ENCODE data around the gene IZUMO1. TPM values are rescaled to one million over a fixed set of nuclear protein-coding genes. Genes with fewer than 3 reads are reported as not detected.

Gene IZUMO1
- total RNA-seq, 1 donor from 2014 or later: 0.19 TPM

DNA sequence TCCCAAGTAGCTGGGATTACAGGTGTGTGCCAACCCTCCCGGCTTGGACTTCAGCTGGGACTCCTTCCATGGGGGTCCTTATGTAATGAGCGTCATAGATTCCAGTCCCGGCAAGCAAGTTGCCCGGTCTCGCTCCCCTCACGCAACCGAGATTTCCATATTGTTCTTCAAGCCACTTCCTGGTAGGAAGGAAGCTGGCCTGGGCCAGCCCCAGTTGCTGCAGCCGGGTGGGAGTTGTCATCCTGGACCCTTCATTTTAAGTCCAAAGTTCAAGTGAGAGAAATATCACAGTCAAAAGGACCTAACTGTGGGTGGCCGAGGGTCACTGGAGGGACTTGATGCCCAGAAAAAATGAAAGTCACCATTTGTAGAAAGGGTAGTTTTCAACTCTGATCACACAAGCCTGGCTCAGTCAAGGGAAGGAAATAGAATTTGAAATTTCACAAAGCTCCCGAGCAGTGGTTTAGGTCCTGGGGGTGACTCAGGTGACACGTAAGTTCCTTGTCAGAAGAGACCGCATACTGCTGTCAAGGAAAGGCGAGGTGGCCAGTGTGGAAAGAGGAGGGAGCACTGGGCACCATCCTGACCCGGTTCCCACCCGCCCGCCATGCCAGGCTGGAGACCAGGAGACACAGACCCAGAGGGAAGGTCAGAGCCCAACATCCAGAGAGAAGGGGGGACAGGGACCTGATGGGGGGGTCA is 13.9 kb upstream of the IZUMO1 start:
- Mint-ChIP-seq H3K36me3 (no peaks in the 10 kb centered on the region), H3K27ac (no peak overlapping the region), H3K9me3 (no peaks in the 10 kb centered on the region), H3K4me1 (no peaks in the 10 kb centered on the region), H3K27me3 (ENCODE audit: insufficient read depth, low read depth) (peaks cover 9% of the 10 kb centered on the region), H3K4me3 (no peak overlapping the region)
- H2AFZ ChIP-seq (replicated peaks): no peak overlapping the region
- H3F3A ChIP-seq (ENCODE audit: low read depth): no peaks in the 10 kb centered on the region
- H3K27me3 ChIP-seq: peaks cover 4% of the 10 kb centered on the region
- DNase-seq (ENCODE audit: low spot score): no peak
- no peak overlapping the region for H3K4me3 ChIP-seq
- no peak overlapping the region for H3K9ac ChIP-seq
- H3K4me1 ChIP-seq: no peaks in the 10 kb centered on the region
- H3K36me3 ChIP-seq: no peaks in the 10 kb centered on the region
- no peak for TF ChIP-seq EZH2 (IDR thresholded peaks at IDR 0.05)
- TF ChIP-seq, protein P1, sequence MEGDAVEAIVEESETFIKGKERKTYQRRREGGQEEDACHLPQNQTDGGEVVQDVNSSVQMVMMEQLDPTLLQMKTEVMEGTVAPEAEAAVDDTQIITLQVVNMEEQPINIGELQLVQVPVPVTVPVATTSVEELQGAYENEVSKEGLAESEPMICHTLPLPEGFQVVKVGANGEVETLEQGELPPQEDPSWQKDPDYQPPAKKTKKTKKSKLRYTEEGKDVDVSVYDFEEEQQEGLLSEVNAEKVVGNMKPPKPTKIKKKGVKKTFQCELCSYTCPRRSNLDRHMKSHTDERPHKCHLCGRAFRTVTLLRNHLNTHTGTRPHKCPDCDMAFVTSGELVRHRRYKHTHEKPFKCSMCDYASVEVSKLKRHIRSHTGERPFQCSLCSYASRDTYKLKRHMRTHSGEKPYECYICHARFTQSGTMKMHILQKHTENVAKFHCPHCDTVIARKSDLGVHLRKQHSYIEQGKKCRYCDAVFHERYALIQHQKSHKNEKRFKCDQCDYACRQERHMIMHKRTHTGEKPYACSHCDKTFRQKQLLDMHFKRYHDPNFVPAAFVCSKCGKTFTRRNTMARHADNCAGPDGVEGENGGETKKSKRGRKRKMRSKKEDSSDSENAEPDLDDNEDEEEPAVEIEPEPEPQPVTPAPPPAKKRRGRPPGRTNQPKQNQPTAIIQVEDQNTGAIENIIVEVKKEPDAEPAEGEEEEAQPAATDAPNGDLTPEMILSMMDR (IDR thresholded peaks at IDR 0.05): no peak
- no peak for TF ChIP-seq EZH2phosphoT487 (IDR thresholded peaks at IDR 0.05)
- no peaks in the 10 kb centered on the region for H4K20me1 ChIP-seq (ENCODE audit: low read depth)
- H3K27ac ChIP-seq: no peak overlapping the region
- H3K9me3 ChIP-seq (ENCODE audit: low read depth): no peaks in the 10 kb centered on the region
- no peak overlapping the region for H3K4me2 ChIP-seq
- no peaks in the 10 kb centered on the region for H3K79me2 ChIP-seq (ENCODE audit: low read depth)

DNA sequence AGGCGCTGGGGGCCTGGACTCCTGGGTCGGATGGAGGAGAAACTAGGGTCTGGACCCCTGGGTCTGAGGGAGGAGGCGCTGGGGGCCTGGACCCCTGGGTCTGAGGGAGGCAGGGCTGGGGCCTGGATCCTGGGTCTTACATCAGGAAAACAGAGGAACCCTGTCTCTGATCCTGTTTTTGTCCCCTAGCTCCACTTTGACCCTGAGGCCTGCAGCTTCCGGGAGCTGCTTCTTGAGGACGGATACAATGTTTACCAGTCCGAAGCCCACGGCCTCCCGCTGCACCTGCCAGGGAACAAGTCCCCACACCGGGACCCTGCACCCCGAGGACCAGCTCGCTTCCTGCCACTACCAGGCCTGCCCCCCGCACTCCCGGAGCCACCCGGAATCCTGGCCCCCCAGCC is 11.0 kb upstream of the IZUMO1 start:
- H3K9me3 ChIP-seq (ENCODE audit: low read depth): no peaks in the 10 kb centered on the region
- H3K4me3 ChIP-seq: no peak overlapping the region
- DNase-seq (ENCODE audit: low spot score): no peak
- H3K4me3 Mint-ChIP-seq: no peak overlapping the region
- H3K27ac Mint-ChIP-seq: no peak overlapping the region
- peaks cover 4% of the 10 kb centered on the region for H3K36me3 Mint-ChIP-seq
- no peaks in the 10 kb centered on the region for H3K79me2 ChIP-seq (ENCODE audit: low read depth)
- H3K27ac ChIP-seq: no peak overlapping the region
- H3K4me1 ChIP-seq: no peaks in the 10 kb centered on the region
- peaks cover 13% of the 10 kb centered on the region for H3F3A ChIP-seq (ENCODE audit: low read depth)
- H3K9ac ChIP-seq: no peak overlapping the region
- TF ChIP-seq EZH2 (IDR thresholded peaks at IDR 0.05) (no peak), EZH2phosphoT487 (IDR thresholded peaks at IDR 0.05) (no peak)
- TF ChIP-seq, protein P1 (IDR thresholded peaks at IDR 0.05): no peak
- no peak overlapping the region for H2AFZ ChIP-seq (replicated peaks)
- peaks cover 13% of the 10 kb centered on the region for H3K4me1 Mint-ChIP-seq
- peaks cover 23% of the 10 kb centered on the region for H3K27me3 Mint-ChIP-seq (ENCODE audit: insufficient read depth, low read depth)
- peaks cover 15% of the 10 kb centered on the region for H3K27me3 ChIP-seq
- no peaks in the 10 kb centered on the region for H4K20me1 ChIP-seq (ENCODE audit: low read depth)
- no peaks in the 10 kb centered on the region for H3K36me3 ChIP-seq
- no peak overlapping the region for H3K4me2 ChIP-seq
- H3K9me3 Mint-ChIP-seq: peaks cover 1% of the 10 kb centered on the region

DNA sequence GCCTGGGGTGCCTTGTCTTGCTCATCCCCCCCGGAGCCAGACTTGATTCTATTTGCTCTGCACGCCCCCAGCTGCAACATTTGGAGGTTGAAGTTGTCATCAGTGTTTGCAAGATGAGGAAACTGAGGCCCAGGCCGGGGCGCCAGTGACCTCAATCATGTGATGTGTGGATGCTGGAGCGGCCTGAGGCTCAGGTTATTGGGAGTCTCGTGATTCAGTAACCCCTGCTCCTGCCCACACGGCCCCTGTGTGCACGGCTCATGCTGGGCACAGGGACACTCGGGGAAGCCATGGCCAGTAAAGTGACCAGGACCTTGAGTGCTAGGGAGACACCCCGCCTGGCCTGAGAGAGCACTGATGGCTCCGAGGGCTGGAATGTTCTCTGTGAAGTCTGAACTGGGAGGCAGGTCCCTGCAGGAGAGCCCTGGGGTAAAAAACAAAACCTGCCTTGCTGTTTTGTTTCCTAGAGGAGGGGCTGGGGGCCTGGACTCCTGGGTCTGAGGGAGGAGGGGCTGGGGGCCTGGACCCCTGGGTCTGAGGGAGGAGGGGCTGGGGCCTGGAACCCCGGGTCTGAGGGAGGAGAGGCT is 10.5 kb upstream of the IZUMO1 start:
- peaks cover 2% of the 10 kb centered on the region for H3K79me2 ChIP-seq (ENCODE audit: low read depth)
- peaks cover 15% of the 10 kb centered on the region for H3K27me3 ChIP-seq
- Mint-ChIP-seq H3K27ac (no peak overlapping the region), H3K36me3 (peaks cover 4% of the 10 kb centered on the region), H3K27me3 (ENCODE audit: insufficient read depth, low read depth) (peaks cover 24% of the 10 kb centered on the region), H3K4me1 (peaks cover 14% of the 10 kb centered on the region), H3K9me3 (peaks cover 1% of the 10 kb centered on the region), H3K4me3 (no peak overlapping the region)
- no peak overlapping the region for H3K4me2 ChIP-seq
- no peak overlapping the region for H3K4me3 ChIP-seq
- no peak overlapping the region for H2AFZ ChIP-seq (replicated peaks)
- no peak overlapping the region for H3K9ac ChIP-seq
- H3K4me1 ChIP-seq: no peaks in the 10 kb centered on the region
- H4K20me1 ChIP-seq (ENCODE audit: low read depth): no peaks in the 10 kb centered on the region
- no peaks in the 10 kb centered on the region for H3K9me3 ChIP-seq (ENCODE audit: low read depth)
- DNase-seq (ENCODE audit: low spot score): no peak
- no peak overlapping the region for H3K27ac ChIP-seq
- H3K36me3 ChIP-seq: no peaks in the 10 kb centered on the region
- peaks cover 13% of the 10 kb centered on the region for H3F3A ChIP-seq (ENCODE audit: low read depth)
- TF ChIP-seq EZH2 (IDR thresholded peaks at IDR 0.05) (no peak), EZH2phosphoT487 (IDR thresholded peaks at IDR 0.05) (no peak)
- TF ChIP-seq, protein P1 (IDR thresholded peaks at IDR 0.05): no peak

All from neural progenitor cell (in vitro differentiated cells).